Iris pigment epithelial cell (primary cell): ENCODE measurements around the gene MCF2L2.

ENCODE experiments used
- DNase-seq: peaks from one replicate; pipeline ENCODE4 v3.0.0-alpha.2; 2011; ENCODE audit warnings: low read depth

MCF2L2 gene

GRCh38 chr3:183265834-183266417 lies 162.5 kb downstream of the MCF2L2 start:
- DNase-seq, result peak; percentile 95

GRCh38 chr3:183265157-183265642 lies 163.2 kb downstream of the MCF2L2 start:
- peak; percentile 55 for DNase-seq

GRCh38 chr3:183264268-183264667 lies 164.2 kb downstream of the MCF2L2 start:
- no peak for DNase-seq

GRCh38 chr3:183262875-183263378 lies 165.5 kb downstream of the MCF2L2 start:
- no peak for DNase-seq

- DNase-seq, result no peak
Measured at GRCh38 chr3:183261151-183261724, 167.2 kb downstream of the MCF2L2 start.

GRCh38 chr3:183260167-183260904 lies 168.1 kb downstream of the MCF2L2 start:
- DNase-seq, result peak; percentile 69

GRCh38 chr3:183259621-183260020 lies 168.8 kb downstream of the MCF2L2 start:
- no peak for DNase-seq

- no peak for DNase-seq
Measured at GRCh38 chr3:183259087-183259486, 169.3 kb downstream of the MCF2L2 start.

- DNase-seq, result peak; percentile 62
Measured at GRCh38 chr3:183255348-183255730, 173.1 kb downstream of the MCF2L2 start.

- DNase-seq, result peak; percentile 27
Measured at GRCh38 chr3:183254487-183255347, 173.7 kb downstream of the MCF2L2 start.

GRCh38 chr3:183253528-183254486 lies 174.6 kb downstream of the MCF2L2 start:
- peak; percentile 73 for DNase-seq

- no peak for DNase-seq
Measured at GRCh38 chr3:183252973-183253527, 175.4 kb downstream of the MCF2L2 start, which contains the start of gene B3GNT5. Gene B3GNT5, plus strand, starts transcription at chr3:183253253. Its CDS starts 16,546 bp downstream, at chr3:183269799.

- DNase-seq, result no peak
Measured at GRCh38 chr3:183252118-183252782, 176.2 kb downstream of the MCF2L2 start.

- DNase-seq, result no peak
Measured at GRCh38 chr3:183249006-183249718, 179.3 kb downstream of the MCF2L2 start.

GRCh38 chr3:183247011-183247589 lies 181.3 kb downstream of the MCF2L2 start:
- DNase-seq, result peak; percentile 35

GRCh38 chr3:183244981-183245476 lies 183.4 kb downstream of the MCF2L2 start:
- DNase-seq, result no peak

- DNase-seq, result no peak
Measured at GRCh38 chr3:183244219-183244618, 184.2 kb downstream of the MCF2L2 start.

GRCh38 chr3:183242431-183242830 lies 186.0 kb downstream of the MCF2L2 start:
- no peak for DNase-seq

- DNase-seq, result no peak
Measured at GRCh38 chr3:183239046-183239445, 189.4 kb downstream of the MCF2L2 start.
